Left lung (tissue), 10 donors: Measurements from ENCODE around the gene POU2AF2. TPM values are rescaled to one million over a fixed set of nuclear protein-coding genes. Genes with fewer than 3 reads are reported as not detected.
"Not testable (repeated sequence)": the region's sequence is repeated elsewhere in the genome, so short reads cannot be mapped to it uniquely, and the experiment has no call there.

Experiments used
- ATAC-seq: fragments of 200-7000 bp; cut with Tn5 transposase; one replicate; pipeline ENCODE4 v1.9.1; 2020; ENCODE audit warnings: moderate library complexity
- DNase-seq, 4 donors: peaks; one replicate each; pipeline ENCODE4 v3.0.0-alpha.2; 2013 to 2020
- H3K27ac ChIP-seq, 2 donors: fragments of 200-600 bp; sonication (generic) in 1 of 2; one replicate each; pipeline versions ENCODE4 v1.5.0 to v1.8.0; 2020 to 2021
- H3K27me3 ChIP-seq, 2 donors: fragments of 200-600 bp; sonication (generic) in 1 of 2; one replicate each; pipeline versions ENCODE4 v1.5.0 to v1.8.0; 2020 to 2021
- H3K36me3 ChIP-seq, 2 donors: fragments of 200-600 bp; sonication (generic) in 1 of 2; one replicate each; pipeline versions ENCODE4 v1.5.0 to v1.8.0; 2020 to 2021
- H3K4me1 ChIP-seq, 2 donors: fragments of 200-600 bp; one replicate each; pipeline ENCODE4 v1.8.0; 2021
- H3K4me3 ChIP-seq, 2 donors: fragments of 200-600 bp; sonication (generic) in 1 of 2; one replicate each; pipeline versions ENCODE4 v1.5.0 to v1.8.0; 2020 to 2021; ENCODE audit warnings: mild to moderate bottlenecking in 1 of 2
- H3K9me3 ChIP-seq, 2 donors: fragments of 200-600 bp; sonication (generic) in 1 of 2; one replicate each; pipeline versions ENCODE4 v1.5.0 to v1.8.0; 2020 to 2021
- CTCF ChIP-seq, 2 donors: fragments of 200-600 bp; sonication (generic) in 1 of 2; IDR thresholded peaks; one replicate each; pipeline versions ENCODE4 v1.5.0 to v1.8.0; 2021; ENCODE audit warnings: antibody characterized with exemption in 2 of 2
- intact Hi-C, 2 donors: fragments of 100-400 bp; cut with DNase I; formaldehyde crosslinking; loops; one replicate each; pipeline versions ENCODE4 v1.11.2 to v1.14.2; 2022
- polyA plus RNA-seq, 6 donors: library from polyadenylated mRNA; unstranded; fragments of 120-200 nt; gene quantifications; one replicate each; pipeline ENCODE4 v1.2.1, GENCODE V29; 2013; ENCODE audit not compliant: insufficient read length in 6 of 6
- total RNA-seq, 2 donors: library from RNA; stranded (reverse); fragmentation: NEBNext Ultra II Directional; extraction: Animal tissue kit (Norgen Biotek cat#: 25700); gene quantifications; one replicate each; pipeline ENCODE4 v1.2.1, GENCODE V29; 2021
- donor health status: DM: no; HTN: yes; CAD: no.
- donor health status: DM: no; HTN: no; CAD: no.

Gene POU2AF2
- total and polyA plus RNA-seq, 8 donors = 0.13 to 0.35 (median 0.21) TPM; not detected in 2

GRCh38 chr11:111221208-111221607 is 24.3 kb upstream of the POU2AF2 start:
- no peak for ATAC-seq
- TF ChIP-seq CTCF (IDR thresholded peaks at IDR 0.05) = no peak
- no peaks in the 10 kb centered on the region for H3K27me3 ChIP-seq

GRCh38 chr11:111221936-111222335 is 23.6 kb upstream of the POU2AF2 start:
- H3K36me3 ChIP-seq, intact Hi-C loops, H3K27me3 ChIP-seq, H3K9me3 ChIP-seq, H3K4me3 ChIP-seq, H3K27ac ChIP-seq, DNase-seq, ATAC-seq, H3K4me1 ChIP-seq: not testable (repeated sequence)

More at GRCh38 chr11:111221208-111221607, 24.3 kb upstream of the POU2AF2 start:
- intact Hi-C loops = no loop called here
- no peak for DNase-seq
- Histone ChIP-seq H3K4me1 (no peaks in the 10 kb centered on the region), H3K4me3 (no peak overlapping the region), H3K9me3 (no peaks in the 10 kb centered on the region), H3K36me3 (no peaks in the 10 kb centered on the region), H3K27ac (no peak overlapping the region)

GRCh38 chr11:111222821-111223455 is 22.6 kb upstream of the POU2AF2 start:
- H3K4me3 ChIP-seq, H3K9me3 ChIP-seq, ATAC-seq, intact Hi-C loops, DNase-seq, H3K4me1 ChIP-seq, H3K36me3 ChIP-seq, H3K27ac ChIP-seq, H3K27me3 ChIP-seq: not testable (repeated sequence)

GRCh38 chr11:111225881-111226280 is 19.6 kb upstream of the POU2AF2 start:
- H3K9me3 ChIP-seq = no peaks in the 10 kb centered on the region
- no peak overlapping the region for H3K4me3 ChIP-seq
- TF ChIP-seq CTCF (IDR thresholded peaks at IDR 0.05) = no peak
- no peaks in the 10 kb centered on the region for H3K27me3 ChIP-seq
- no peak overlapping the region for H3K27ac ChIP-seq
- H3K36me3 ChIP-seq = no peaks in the 10 kb centered on the region
- intact Hi-C loops = no loop called here
- ATAC-seq (no peak), DNase-seq (no peak)
- peaks cover 0 to 13% of the 10 kb centered on the region in 2 donors for H3K4me1 ChIP-seq

GRCh38 chr11:111229604-111230003 is 15.9 kb upstream of the POU2AF2 start:
- DNase-seq = no peak

GRCh38 chr11:111230122-111230465 is 15.4 kb upstream of the POU2AF2 start:
- ATAC-seq (peak; percentile 30), DNase-seq (no peak)
- Histone ChIP-seq H3K27ac (no peak overlapping the region), H3K27me3 (no peaks in the 10 kb centered on the region), H3K9me3 (no peaks in the 10 kb centered on the region), H3K4me3 (no peak overlapping the region), H3K4me1 (peaks cover 0 to 22% of the 10 kb centered on the region in 2 donors), H3K36me3 (no peaks in the 10 kb centered on the region)
- TF ChIP-seq CTCF (IDR thresholded peaks at IDR 0.05) = no peak
- intact Hi-C loops = loop anchor here in 1 of 2 donors (10.0 kb wide), 1 partner anchor 515 kb away; the partner anchor contains the start of gene ARHGAP20

More at GRCh38 chr11:111229604-111230003, 15.9 kb upstream of the POU2AF2 start:
- Histone ChIP-seq H3K27ac (no peak overlapping the region), H3K4me3 (no peak overlapping the region), H3K4me1 (peaks cover 0 to 22% of the 10 kb centered on the region in 2 donors), H3K9me3 (no peaks in the 10 kb centered on the region), H3K27me3 (no peaks in the 10 kb centered on the region), H3K36me3 (no peaks in the 10 kb centered on the region)
- ATAC-seq = no peak
- no peak for TF ChIP-seq CTCF (IDR thresholded peaks at IDR 0.05)
- intact Hi-C loops = loop anchor here in 1 of 2 donors (10.0 kb wide), 1 partner anchor 515 kb away; the partner anchor contains the start of gene ARHGAP20
